Heart right ventricle (tissue), 16 donors: Measurements from ENCODE around the gene TTLL12. TPM values are rescaled to one million over a fixed set of nuclear protein-coding genes. Genes with fewer than 3 reads are reported as not detected.
A peak's percentile ranks its signal among the peaks of the same experiment; 100 is the strongest.

Experiments
- ATAC-seq, 8 donors: fragments of 200-7000 bp; cut with Tn5 transposase; one replicate each; pipeline ENCODE4 v1.9.1; 2020; ENCODE audit warnings: mild to moderate bottlenecking in 8 of 8, moderate library complexity in 8 of 8, moderate number of reproducible peaks in 1 of 8
- DNase-seq, 2 donors: peaks; one replicate each; pipeline ENCODE4 v3.0.0-alpha.2; 2020
- H3K27ac ChIP-seq, 10 donors: fragments of 200-600 bp; sonication (generic) in 2 of 10; one replicate each; pipeline versions ENCODE4 v1.5.0 to v1.8.0; 2020 to 2022; ENCODE audit warnings: mild to moderate bottlenecking in 3 of 10
- H3K27me3 ChIP-seq, 7 donors: fragments of 200-600 bp; one replicate each; pipeline ENCODE4 v1.8.0; 2021 to 2022; ENCODE audit warnings: mild to moderate bottlenecking in 2 of 7
- H3K36me3 ChIP-seq, 9 donors: fragments of 200-600 bp; sonication (generic) in 1 of 9; one replicate each; pipeline versions ENCODE4 v1.5.0 to v1.8.0; 2020 to 2022; ENCODE audit warnings: mild to moderate bottlenecking in 2 of 9
- H3K4me1 ChIP-seq, 9 donors: fragments of 200-600 bp; sonication (generic) in 1 of 9; one replicate each; pipeline versions ENCODE4 v1.5.0 to v1.8.0; 2020 to 2022; ENCODE audit warnings: mild to moderate bottlenecking in 4 of 9
- H3K4me3 ChIP-seq, 10 donors: fragments of 200-600 bp; sonication (generic) in 2 of 10; one replicate each; pipeline versions ENCODE4 v1.5.0 to v1.8.0; 2020 to 2022; ENCODE audit warnings: mild to moderate bottlenecking in 7 of 10, moderate library complexity in 2 of 10
- H3K9me3 ChIP-seq, 11 donors: fragments of 200-600 bp in 10 of 11; sonication (generic) in 2 of 11; one replicate each; pipeline versions ENCODE4 v1.5.0 to v1.8.0; 2013 to 2022; ENCODE audit warnings: mild to moderate bottlenecking in 2 of 11, control low read depth in 1 of 11, moderate library complexity in 1 of 11
- WGBS, 2 donors: extraction: QIAGEN DNeasy Blood & Tissue Kit; methylation state at CpG; one replicate each; pipeline ENCODE4 v1.1.7; 2013; ENCODE audit warnings: inconsistent platforms in 1 of 2; 5-methylcytosine and 5-hydroxymethylcytosine counted together
- intact Hi-C, 10 donors: fragments of 100-400 bp; cut with DNase I; formaldehyde crosslinking; loops; one replicate each; pipeline versions ENCODE4 v1.11.1 to v1.14.2; 2022
- polyA plus RNA-seq, 2 donors: library from polyadenylated mRNA; stranded (reverse); fragments of 200-250 nt; gene quantifications; one replicate each; pipeline ENCODE4 v1.2.3, GENCODE V29; 2013
- total RNA-seq, 10 donors: library from RNA; stranded (reverse); fragmentation: NEBNext Ultra II Directional in 3 of 10; extraction: Animal tissue kit (Norgen Biotek cat#: 25700) in 3 of 10; gene quantifications; one replicate each; pipeline versions ENCODE4 v1.2.1 to v1.2.4, GENCODE V29; 2021 to 2023
- TF ChIP-seq, protein P1 (sequence below), 9 donors: fragments of 200-600 bp; sonication (generic) in 2 of 9; IDR thresholded peaks; one replicate each; pipeline versions ENCODE4 v1.5.0 to v1.8.0; 2021 to 2022; ENCODE audit warnings: antibody characterized with exemption in 9 of 9, mild to moderate bottlenecking in 5 of 9, moderate library complexity in 1 of 9
- donor health status: Arrhythmogenic right ventricular cardiomyopathy.
- donor health status: ischemic (EF 13 %, LVEDD 7.1; RV severe dilation, severe dysfunction).
- donor health status: healthy with polysubstance abuse.
- donor health status: DM: no; HTN: yes; CAD: no.
- donor health status: DM: no; HTN: no; CAD: no.
- donor health status: ischemic (EF 25% LVEDD 6.9; RV normal size, moderate dysfunction).
- donor health status: ischemic (EF 25% LVEDD 5.7; RV mildly dilated, moderate dysfunction).
- donor health status: healthy.
- donor health status: DM: yes; HTN: yes; CAD: no.
- donor health status: Ischemic cardiomyopathy.
- donor health status: ischemic (EF 35%, LVEDD 5.7; RV mildly dilated, moderate dysfunction).
- donor health status: nonischemic (EF 11% LVEDD 7.7; RV severe dilation, severe dysfunction).
- donor health status: DM: yes; HTN: yes; CAD: no.
- donor health status: PGD.
- donor health status: ischemic (EF 29% LVEDD 5.4; RV normal size, mild dysfunction).
- donor health status: nonischemic (EF 23%, LVEDD 6.1; RV moderate dilation, normal function).

Gene TTLL12
- total and polyA plus RNA-seq, 12 donors, result 8.0 to 18.9 (median 9.6) TPM

DNA sequence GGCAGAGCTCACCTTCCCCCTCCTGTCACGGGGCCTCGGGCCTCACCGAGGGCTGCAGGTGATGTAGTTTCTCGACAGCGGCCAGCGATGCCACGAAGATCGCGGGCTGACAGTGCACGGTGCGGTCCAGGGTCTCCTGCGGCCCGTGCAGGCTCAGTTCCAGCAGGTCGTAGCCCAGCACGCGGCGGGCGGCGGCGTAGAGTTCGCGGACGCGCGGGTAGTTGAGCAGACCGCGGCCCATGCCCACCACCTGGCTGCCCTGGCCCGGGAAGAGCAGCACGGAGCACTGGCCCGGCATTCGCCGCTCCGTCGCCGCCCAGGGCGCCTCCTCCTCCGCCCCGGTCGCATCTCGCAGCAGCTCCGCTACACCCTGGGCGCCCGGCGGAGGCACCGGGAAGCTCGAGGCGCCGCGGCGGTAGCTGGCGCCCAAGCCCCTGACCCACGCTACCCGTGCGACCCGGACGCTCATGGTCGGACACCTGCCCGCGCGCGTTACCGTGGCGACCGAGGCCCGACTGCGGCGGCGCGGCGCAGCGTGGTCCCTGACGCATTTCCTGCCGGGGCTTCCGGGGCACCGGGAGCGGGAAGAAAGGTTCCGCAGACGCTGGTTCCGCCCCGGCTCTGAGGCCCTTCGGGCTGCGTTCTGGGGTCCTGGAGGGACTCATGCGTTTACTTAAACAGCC is 43.9 kb downstream of the TTLL12 start, which contains the start of gene MCAT:
Gene MCAT, minus strand, starts transcription at position 519 of the 683 bp plus-strand sequence. Its CDS starts 50 bp downstream, at position 469.
- H3K36me3 ChIP-seq, result peaks cover 0 to 34% (median 22%) of the 10 kb centered on the region in 9 donors
- H3K27me3 ChIP-seq, result no peaks in the 10 kb centered on the region
- DNase-seq, result peak; percentile 82 to 86
- H3K9me3 ChIP-seq, result no peaks in the 10 kb centered on the region
- H3K4me3 ChIP-seq, result peak within 1 kb of the TSS; percentile 80 to 100 (median 96)
- peak; percentile 92 to 96 (median 94) for ATAC-seq
- 1% methylated on average over 83 of the region's 83 CpGs for WGBS, 2 donors
- intact Hi-C loops, result loop anchor here in 2 of 10 donors (1.0 to 10.0 kb wide), 2 partner anchors 33 to 58 kb away; partner anchors contain the start of genes BIK (in 1 of the 2) and TTLL1 (in 1 of the 2)
- peak within 1 kb of the TSS in 9 of 10 donors; percentile 50 to 91 (median 71) for H3K27ac ChIP-seq
- TF ChIP-seq, protein P1, sequence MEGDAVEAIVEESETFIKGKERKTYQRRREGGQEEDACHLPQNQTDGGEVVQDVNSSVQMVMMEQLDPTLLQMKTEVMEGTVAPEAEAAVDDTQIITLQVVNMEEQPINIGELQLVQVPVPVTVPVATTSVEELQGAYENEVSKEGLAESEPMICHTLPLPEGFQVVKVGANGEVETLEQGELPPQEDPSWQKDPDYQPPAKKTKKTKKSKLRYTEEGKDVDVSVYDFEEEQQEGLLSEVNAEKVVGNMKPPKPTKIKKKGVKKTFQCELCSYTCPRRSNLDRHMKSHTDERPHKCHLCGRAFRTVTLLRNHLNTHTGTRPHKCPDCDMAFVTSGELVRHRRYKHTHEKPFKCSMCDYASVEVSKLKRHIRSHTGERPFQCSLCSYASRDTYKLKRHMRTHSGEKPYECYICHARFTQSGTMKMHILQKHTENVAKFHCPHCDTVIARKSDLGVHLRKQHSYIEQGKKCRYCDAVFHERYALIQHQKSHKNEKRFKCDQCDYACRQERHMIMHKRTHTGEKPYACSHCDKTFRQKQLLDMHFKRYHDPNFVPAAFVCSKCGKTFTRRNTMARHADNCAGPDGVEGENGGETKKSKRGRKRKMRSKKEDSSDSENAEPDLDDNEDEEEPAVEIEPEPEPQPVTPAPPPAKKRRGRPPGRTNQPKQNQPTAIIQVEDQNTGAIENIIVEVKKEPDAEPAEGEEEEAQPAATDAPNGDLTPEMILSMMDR (IDR thresholded peaks at IDR 0.05), result no peak
- peaks cover 7 to 34% (median 19%) of the 10 kb centered on the region in 9 donors for H3K4me1 ChIP-seq

DNA sequence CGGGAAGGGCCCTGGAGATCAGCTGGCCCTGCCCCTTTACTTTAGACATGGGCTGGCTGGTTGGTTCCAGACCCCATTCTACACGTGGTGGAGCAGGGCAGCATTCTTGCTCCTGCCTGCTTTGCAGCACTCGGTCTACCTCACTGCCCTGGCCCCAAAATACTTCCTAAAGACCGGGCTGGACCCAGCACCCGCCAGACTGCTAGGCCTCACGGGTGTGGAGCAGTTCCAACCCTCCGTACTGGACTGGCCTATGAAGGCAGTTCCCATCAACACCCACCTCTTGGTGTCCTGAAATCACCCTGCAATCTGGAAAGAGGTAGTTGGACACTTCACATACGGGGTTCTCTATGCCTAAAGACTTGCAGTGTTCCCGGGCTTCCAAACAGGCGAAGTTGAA is 50.1 kb downstream of the TTLL12 start:
- Histone ChIP-seq H3K36me3 (peaks cover 0 to 94% (median 34%) of the 10 kb centered on the region in 9 donors), H3K27ac (peak overlapping the region in 7 of 10 donors; percentile 3 to 69 (median 53)), H3K4me1 (peaks cover 2 to 40% (median 24%) of the 10 kb centered on the region in 9 donors), H3K9me3 (no peaks in the 10 kb centered on the region), H3K27me3 (no peaks in the 10 kb centered on the region), H3K4me3 (no peak overlapping the region)
- WGBS, 2 donors, result 31 to 45% methylated on average over 10 of the region's 10 CpGs
- DNase-seq (no peak), ATAC-seq (peak in 6 of 8 donors; percentile 23 to 53 (median 38))
- TF ChIP-seq, protein P1 (IDR thresholded peaks at IDR 0.05), result no peak
- intact Hi-C loops, result no loop called here

DNA sequence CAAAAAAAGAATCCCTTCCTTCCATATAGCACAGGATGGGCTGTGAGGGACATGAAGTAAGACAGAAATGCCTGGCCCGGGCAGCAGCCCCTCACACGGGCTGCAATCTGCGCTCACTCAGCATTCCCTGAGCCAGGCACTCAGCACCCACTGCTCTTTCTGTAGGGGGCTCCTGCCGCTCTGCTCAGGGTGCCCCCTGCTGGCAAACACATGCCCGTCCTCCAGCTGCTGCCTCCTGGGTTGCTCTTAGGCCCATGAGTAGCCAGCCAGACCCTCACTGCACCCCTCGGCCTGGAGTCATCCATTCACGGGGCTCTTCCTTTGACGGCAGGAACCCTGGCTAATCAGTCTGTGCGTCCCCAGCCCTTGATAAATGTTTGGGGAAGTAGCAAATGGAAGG is 50.7 kb downstream of the TTLL12 start:
- TF ChIP-seq, protein P1 (IDR thresholded peaks at IDR 0.05), result peak; percentile 23 to 70 (median 68)
- H3K4me3 ChIP-seq, result no peak overlapping the region
- H3K27ac ChIP-seq, result peak overlapping the region in 7 of 10 donors; percentile 1 to 69 (median 53)
- H3K36me3 ChIP-seq, result peaks cover 0 to 98% (median 34%) of the 10 kb centered on the region in 9 donors
- intact Hi-C loops, result no loop called here
- H3K4me1 ChIP-seq, result peaks cover 0 to 40% (median 26%) of the 10 kb centered on the region in 9 donors
- ATAC-seq (peak; percentile 56 to 74 (median 67)), DNase-seq (peak in 1 of 2 donors; percentile 36)
- WGBS, 2 donors, result 20 to 28% methylated on average over 9 of the region's 9 CpGs
- H3K9me3 ChIP-seq, result no peaks in the 10 kb centered on the region
- no peaks in the 10 kb centered on the region for H3K27me3 ChIP-seq

DNA sequence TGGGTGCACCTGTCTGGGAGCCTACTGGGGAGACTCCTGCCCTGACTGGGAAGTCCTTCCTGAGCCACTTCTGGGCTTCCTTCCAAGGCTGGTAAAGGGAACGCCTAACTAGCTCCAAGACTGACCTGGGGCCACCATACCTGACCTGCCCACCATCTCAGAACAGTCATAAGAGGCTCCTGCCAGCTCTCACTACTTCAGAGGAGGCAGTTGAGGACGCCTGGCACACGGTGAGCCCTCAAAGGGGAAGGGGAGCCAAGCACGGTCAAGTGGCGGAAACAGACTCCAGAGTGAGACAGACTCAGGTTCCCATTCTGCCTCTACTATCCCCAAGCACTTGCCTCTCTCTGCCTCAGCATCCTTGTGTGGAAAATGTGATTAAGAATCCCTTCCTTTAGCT is 51.4 kb downstream of the TTLL12 start:
- Histone ChIP-seq H3K9me3 (no peaks in the 10 kb centered on the region), H3K27ac (peak overlapping the region in 1 of 10 donors; percentile 59), H3K27me3 (no peaks in the 10 kb centered on the region), H3K36me3 (peaks cover 0 to 97% (median 31%) of the 10 kb centered on the region in 9 donors), H3K4me1 (peaks cover 0 to 38% (median 28%) of the 10 kb centered on the region in 9 donors), H3K4me3 (no peak overlapping the region)
- intact Hi-C loops, result no loop called here
- no peak for ATAC-seq
- DNase-seq, result no peak
- 80 to 85% methylated on average over 5 of the region's 5 CpGs for WGBS, 2 donors
- TF ChIP-seq, protein P1 (IDR thresholded peaks at IDR 0.05), result no peak
